GM18861 (cell line): ENCODE data around the gene SYT14.
"Not testable (repeated sequence)": the region's sequence is repeated elsewhere in the genome, so short reads cannot be mapped to it uniquely, and the experiment has no call there.

Experiments
- ATAC-seq: cut with Tn5 transposase; IDR thresholded peaks from one replicate; pipeline ENCODE4 v1.9.1; 2021; ENCODE audit not compliant: unreplicated experiment

SYT14 gene

DNA sequence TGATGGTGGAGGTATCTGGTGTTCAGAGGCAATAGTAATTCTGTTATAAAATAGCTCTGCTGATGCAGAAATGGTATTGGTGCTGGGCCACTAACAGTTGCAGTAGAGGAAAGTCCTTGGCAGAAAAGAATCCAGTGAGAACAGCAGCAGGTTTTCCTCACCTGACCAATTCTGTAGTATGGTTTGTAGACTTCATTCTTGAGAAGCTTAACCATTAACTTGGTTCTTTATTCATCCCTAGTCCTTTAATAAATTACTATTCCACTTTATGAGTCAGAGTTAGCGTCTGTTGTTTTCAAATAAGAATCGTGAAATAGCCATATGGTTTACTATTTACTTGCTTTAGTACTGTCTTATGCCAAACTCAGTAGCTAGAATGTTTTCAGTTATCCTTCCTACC lies 166.1 kb downstream of the SYT14 start:
- ATAC-seq = no peak

DNA sequence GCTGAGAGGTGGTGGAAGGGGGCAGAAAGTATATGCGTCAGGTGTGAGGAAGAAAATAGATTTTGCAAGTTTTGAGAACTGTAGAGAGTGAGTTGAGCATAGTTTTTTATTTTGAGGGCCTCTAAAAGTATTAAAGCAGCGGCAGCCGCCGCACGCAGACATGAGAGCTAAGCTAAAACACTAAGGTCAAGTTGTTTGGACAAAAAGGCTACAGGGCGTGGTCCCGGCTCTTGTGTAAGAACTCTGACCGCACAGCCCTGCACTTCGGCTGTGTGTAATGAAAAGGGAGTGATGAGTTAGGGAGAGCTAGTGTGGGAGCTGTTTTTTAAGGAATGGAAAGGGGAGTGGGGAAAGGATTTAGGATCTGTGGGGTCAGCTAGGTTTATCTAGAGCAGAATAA lies 174.9 kb downstream of the SYT14 start:
- not testable (repeated sequence) for ATAC-seq

DNA sequence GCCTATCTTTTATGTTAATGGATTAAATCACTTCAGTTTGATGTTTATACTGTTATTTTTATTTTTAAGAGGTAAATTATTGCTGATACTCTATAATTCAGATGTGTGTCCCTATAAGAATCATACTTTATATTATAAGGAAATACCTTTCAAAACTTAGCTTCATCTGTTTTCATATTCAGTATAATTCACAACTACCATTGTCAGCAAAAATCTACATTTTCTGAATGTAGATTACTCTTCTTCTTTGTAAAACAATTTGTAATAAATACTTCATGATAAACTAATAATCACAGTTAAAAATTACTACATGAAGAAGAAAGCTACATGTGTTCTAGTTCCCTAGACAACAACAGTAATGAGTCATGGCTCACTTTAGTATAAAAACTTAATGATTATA lies 179.2 kb downstream of the SYT14 start:
- no peak for ATAC-seq

DNA sequence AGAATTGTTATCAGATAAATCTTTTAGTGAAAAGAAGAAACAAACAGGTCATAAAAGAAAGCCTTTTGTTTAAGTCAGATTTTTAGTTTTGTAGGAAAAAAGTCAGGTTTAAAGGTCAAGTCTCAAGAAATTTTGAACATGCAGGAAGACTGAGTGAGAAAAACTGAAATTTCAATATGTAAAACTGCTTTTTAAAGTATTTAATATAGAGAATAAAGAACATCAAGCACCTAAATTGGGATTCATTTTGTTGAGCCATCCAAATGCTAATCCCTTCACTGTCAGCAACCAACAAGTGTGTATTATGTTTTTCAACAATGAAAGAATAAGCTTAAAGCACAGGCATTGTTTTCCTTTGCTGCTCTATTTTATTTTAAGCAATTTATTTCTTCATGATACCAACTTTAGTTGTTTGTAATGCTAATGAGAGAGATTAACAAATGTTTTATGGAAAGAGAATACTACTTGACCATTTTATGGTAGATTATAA lies 179.7 kb downstream of the SYT14 start:
- ATAC-seq = no peak

DNA sequence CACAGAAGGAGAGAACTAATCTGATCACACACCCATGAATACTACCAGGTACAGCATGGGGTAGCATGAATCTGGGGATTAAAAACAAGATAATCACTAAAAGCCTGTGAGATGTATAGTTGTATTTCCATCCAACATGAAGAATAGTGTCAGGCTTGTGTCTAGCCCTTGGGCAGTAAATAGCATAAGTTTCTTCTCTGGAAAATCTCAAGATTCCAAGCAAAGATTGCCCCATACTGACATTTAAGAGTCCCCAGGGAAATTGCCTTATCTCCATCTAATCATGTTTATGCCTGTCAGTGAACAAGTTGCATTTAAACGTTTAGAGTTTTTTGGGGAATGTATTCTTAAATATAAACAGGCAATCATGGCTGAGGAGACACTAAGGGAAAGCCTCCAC lies 185.4 kb downstream of the SYT14 start:
- no peak for ATAC-seq

DNA sequence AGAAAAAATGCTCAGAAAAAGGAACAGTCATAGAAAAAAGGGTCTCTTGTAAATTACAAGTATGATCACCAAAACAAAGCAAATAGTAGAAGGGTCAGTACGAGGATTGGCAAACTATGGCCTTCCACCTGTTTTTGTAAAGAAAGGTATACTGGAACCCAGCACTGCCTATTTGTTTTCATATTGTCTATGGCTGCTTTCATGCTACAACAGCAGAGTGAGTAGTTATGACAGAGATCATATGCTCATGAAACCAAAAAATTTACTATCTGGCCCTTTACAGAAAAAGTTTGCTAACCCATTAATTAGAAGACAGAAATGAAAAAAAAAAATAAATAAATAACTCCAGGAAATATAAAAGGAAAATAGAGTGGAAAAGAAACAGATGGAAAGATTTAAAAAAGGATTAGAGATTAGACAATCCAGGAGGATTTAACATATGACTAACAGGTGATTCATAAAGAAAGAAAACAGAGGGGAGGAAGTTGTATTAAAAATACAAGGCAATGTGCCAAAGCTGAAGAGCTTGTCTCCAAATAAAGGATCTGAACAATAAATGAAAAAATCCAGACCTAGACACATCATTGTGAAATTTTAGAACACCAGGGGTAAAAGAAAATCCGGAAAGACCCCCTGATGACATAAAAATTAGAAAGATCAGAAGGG lies 186.0 kb downstream of the SYT14 start:
- ATAC-seq = no peak

DNA sequence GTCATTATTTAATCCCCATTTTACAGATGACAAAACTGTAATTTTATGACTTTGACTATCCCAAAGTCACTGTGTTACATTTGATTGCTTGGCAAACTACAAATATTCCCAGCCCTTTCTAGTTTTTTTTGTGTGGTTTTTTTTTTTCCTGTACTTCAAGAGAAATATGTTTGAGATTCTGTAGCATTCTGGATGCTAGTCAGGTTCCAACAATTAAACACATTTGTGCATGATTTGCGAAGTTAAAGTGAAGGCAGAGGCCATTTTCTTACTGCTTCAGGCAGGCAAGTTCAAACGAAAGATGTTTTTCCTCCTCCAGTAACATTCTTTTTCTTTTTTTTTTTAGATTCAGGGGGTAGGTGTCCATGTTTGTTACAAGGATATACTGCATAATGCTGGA lies 186.7 kb downstream of the SYT14 start:
- no peak for ATAC-seq

DNA sequence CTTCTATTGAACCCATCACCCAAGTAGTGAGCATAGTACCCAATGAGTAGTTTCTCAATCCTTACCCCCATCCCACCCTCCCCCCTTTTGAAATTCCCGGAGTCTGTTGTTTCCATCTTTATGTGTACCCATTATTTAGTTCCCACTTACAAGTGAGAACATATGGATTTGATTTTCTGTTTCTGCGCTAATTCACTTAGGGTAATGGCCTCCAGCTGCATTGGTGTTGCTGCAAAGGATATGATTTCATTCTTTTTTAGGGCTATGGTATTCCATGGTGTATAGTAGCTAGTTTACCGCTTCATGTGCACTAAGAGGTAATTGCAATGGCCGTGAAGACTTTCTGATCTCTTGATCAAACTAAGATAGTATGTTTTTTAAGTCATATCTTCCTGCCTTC lies 187.1 kb downstream of the SYT14 start:
- ATAC-seq = no peak

DNA sequence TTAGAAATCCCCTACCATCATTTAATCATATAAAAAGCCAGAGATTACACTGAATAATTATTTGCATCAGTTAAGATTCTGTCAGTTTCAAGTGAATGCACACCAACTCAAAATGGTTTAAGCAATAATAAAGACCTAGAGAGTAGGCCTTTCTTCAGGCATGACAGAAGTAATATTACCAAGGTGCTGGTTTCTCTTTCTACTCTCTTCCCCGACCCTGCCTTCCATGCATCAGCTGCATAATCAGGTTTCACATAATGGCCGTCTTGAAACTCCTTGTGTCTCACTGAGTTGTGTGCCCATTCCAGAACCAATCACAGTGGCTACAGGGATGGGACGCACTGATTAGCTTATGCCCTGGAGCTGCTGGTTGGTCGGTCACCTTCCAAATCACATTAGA lies 191.1 kb downstream of the SYT14 start:
- no peak for ATAC-seq

DNA sequence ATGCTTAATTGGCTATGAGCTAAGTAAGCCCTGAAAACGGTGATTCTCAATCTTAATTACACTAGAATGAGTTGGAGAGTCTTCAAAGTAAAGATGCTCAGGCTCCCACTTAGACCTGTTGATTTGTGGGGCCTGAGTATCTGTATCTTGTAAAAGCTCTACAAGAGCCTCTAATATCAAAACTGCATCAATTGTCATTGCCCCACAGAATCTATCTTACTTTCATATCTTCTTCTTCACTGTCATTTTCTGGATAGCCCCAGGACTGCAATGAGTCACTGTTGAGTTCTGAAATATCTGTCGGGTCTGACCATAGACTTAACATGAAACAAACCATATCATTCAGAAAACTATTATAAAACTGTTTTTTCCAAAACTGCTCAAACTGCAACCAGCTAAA lies 191.7 kb downstream of the SYT14 start:
- peak; percentile 79 for ATAC-seq

DNA sequence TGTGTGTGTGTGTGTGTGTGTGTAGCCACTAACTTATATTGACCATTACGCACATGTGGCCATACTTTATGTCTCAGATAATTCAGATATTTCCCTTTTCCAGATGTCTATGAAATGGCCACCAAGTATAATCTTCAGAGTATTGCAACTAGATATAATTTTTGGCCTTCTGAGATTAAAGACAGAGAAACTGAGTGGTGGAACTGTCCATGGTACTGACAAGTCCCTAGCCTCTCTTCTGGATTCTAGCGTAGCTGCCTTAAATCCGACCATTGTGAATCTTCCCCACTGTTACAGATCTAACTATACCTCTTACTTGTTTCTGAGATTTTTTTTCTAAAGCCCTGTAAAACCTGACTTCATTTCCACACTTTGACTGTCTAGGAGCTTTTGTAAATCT lies 194.6 kb downstream of the SYT14 start:
- no peak for ATAC-seq

DNA sequence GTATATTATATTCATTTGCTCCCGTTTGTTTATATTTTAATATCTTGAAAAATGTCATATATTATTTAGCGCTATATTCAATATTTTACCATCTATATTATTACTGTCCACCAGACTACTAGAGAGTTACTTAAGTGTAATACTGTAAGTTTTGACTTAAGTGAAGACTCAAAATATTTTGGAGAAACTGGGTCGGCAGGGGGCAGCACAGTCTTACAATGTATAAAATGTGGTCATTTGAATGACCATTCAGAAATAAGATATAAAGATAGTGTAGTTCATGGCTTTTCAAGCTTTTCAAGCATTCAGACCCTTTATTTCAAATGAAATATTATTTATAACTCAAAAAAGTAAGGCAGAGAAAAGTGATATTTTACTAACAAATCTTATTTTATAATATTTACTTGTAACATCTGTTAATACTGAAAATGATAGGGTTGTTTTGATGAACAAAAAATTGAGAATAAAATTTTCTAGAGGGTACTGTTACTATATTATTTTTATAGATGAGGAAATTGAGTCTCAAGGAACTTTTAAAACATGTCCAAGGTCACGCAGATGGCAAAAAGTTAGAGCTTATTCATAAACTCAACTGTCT lies 205.5 kb downstream of the SYT14 start:
- no peak for ATAC-seq

DNA sequence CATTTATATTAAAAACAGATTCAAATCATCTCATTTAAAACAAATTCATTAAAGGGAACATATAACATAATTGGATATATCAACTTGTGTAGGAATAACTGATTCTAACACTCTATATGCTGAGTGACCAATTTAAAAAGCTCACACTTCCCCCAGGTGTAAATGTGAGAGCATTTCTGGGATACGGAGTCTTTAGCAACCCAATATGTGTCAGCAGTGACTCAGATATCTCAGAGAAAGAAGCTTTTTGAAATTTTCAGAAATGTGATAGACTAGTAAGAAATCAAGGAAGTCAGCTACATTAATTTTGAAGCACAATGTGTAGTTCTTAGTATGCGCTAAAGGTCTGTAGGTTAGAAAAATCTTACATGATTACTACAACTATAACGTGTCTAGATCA lies 206.7 kb downstream of the SYT14 start:
- ATAC-seq = no peak

DNA sequence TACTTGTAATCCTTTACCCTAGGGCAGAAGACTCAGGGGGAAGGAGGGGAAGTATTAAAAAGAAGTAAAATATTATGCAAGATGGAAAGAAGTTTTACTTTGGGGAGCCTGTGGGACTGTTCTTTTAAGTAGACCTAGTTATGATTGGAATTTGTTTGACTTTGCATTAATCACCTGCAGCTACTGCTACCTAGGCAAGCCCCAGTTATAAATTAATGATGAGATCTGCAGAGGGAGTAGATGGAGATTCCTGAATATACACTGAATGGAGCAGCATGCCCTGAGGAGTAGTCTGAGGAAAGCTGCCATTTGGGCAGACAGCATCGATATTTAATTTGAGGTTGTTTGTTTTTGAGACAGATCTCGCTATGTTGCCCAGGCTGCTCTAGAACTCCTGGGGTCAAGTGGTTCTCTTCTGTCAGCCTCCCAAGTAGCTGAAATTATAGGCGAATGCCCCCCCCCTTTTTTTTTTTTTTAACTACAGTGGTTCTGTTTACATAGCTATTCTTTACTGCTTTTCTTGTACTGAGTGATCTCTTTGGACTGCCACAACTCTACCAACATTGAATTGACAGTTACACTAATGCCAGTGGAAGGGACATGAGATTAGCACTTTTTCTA lies 213.1 kb downstream of the SYT14 start:
- no peak for ATAC-seq

DNA sequence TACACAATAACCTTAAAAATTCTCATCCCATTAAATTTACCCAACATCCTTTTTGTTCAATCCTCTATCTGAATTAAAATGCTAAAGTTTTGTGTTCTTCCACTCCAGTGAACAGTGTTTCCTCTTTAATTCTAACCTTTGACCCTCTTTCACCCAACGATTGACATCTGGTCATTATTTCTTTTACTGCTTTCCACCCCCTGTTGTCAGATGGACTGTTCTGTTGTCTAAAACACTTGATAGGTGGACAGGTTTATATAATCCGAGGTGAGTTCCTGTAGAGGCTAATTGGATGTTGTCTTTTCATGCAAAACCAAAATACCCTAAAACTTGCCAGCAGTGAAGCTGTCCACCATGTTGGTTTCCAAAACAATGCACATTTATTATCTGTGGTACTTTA lies 221.2 kb downstream of the SYT14 start:
- ATAC-seq = no peak

DNA sequence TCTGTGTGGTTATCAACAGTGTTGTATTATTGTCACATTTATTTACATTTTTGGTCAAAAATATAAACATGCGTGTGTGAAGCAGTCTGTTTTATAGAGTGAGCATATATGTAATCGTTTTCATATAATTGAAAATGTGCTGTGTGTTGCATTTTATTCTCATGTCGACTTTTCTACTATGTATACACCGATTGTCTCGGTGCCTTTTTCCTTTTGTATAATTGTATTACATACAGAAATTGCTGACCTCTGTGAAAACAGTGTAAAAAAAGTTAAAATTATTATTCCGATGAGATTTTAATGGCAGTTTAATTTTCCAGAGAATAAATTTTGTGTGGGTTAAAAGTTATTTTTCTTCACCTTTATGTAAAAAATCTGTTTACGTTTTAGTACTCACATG lies 232.2 kb downstream of the SYT14 start:
- no peak for ATAC-seq

DNA sequence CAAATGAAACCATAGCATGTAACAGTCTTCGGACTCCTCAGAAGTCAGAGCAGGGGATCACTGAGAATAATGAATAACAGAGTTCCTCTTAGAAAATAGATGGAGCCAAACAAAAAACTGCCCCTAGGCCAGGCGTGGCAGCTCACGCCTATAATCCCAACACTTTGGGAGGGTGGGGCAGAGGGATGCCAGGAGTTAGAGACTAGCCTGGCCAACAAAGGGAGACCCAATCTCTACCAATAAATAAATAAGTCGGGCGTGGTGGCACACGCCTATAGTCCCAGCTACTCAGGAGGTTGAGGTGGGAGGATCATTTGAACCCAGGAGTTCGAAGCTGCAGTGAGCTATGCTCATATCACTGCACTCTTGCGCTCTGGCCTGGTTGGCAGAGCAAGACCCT lies 236.1 kb downstream of the SYT14 start:
- no peak for ATAC-seq

DNA sequence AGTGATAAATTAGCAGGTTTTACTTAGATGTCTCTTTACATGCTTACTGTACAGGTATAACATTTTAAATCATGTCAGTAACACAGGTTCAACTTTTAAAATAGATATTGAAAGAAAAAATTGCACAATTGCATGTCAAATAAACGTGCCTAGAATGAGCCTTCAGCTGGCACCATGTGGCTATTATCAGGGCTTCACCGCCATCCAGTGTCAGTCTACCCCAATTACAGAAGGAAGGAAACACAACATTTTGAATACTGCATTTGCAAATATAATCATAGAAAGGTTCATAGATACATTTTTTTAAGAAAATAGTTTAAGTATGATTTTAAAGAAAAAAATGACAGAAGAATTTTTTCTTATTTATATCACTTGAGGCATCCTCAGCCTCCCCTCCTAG lies 247.0 kb downstream of the SYT14 start:
- no peak for ATAC-seq

DNA sequence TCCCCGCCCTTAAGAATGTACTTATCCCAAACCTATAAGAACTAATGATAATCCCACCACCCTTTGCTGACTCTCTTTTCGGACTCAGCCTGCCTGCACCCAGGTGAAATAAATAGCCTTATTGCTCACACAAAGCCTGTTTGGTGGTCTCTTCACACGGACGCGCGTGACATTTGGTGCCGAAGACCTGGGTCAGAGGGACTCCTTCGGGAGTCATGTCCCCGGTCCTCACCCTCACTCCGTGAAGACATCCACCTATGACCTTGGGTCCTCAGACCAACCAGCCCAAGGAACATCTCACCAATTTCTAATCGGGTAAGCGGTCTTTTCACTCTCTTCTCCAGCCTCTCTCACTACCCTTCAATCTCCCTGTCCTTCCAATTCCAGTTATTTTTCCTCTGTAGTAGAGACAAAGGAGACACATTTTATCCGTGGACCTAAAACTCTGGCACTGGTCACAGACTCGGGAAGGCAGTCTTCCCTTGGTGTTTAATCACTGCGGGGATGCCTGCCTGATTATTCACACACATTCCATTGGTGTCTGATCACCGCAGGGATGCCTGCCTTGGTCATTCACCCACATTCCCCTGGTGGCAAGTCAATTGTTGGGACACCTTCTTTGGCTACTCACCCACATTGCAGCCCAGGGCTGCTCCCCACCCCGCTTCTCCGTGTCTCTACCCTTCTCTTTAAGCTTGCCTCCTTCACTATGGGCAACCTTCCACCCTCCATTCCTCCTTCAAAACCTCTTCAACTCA lies 250.0 kb downstream of the SYT14 start:
- ATAC-seq = not testable (repeated sequence)

DNA sequence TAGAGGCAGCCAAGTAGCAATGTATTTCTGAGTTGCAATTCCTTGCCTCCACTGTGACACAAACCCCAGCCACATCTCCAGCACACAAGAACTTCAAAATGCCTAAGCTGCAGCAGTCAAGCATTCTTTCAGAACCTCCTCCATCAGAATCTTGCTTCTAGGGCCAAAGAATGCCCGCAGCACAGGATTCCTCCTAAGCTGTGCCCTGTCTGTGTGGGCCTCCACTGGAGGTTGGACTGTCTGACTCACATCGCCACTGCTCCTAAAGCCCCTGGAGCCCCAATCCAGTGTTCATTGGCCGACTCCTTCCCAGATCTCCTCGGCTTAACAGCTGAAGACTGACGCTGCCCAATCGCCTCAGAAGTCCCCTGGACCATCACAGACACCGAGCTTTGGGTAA lies 251.4 kb downstream of the SYT14 start:
- no peak for ATAC-seq

DNA sequence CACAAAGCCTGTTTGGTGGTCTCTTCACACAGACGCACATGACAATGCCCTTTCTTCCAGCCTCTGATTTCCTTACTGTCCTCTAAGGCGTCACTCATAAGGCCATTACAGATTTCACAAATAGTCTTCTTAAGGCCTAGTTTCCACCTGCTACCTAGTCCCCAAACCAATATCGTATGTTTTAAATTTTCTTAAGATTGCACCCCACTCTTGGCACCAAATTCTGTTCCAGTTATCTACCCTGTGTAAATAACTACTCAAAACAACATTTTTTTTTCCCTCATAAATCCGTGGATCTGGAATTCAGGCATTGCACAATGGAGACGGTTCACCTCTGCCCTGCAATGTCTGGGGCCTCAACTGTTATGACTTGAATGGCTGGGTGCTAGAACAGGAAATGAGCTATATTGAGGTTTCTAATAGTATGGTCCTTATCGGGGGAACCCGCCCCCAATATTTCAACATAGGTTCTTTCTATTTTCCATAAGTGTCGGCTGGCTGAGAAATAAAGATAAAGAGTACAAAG lies 257.7 kb downstream of the SYT14 start:
- no peak for ATAC-seq

DNA sequence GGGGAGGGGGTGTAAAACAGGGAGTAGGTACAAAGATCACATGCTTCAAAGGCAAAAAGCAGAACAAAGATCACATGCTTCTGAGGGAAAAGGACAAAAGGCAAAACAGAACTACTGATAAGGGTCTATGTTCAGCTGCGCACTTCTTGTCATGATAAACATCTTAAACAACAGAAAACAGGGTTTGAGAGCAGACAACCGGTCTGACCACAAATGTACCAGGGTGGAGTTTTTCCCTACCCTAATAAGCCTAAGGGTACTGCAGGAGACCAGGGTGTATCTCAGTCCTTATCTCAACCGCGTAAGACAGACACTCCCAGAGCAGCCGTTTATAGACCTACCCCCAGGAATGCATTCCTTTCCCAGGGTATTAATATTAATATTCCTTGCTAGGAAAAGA lies 258.2 kb downstream of the SYT14 start:
- ATAC-seq = not testable (repeated sequence)
